HG03064 (cell line): ENCODE results near the gene NOL4L.

Source experiments
- ATAC-seq: cut with Tn5 transposase; IDR thresholded peaks from one replicate; pipeline ENCODE4 v1.9.1; 2021; ENCODE audit warnings: low read depth; ENCODE audit not compliant: unreplicated experiment

The NOL4L gene

DNA sequence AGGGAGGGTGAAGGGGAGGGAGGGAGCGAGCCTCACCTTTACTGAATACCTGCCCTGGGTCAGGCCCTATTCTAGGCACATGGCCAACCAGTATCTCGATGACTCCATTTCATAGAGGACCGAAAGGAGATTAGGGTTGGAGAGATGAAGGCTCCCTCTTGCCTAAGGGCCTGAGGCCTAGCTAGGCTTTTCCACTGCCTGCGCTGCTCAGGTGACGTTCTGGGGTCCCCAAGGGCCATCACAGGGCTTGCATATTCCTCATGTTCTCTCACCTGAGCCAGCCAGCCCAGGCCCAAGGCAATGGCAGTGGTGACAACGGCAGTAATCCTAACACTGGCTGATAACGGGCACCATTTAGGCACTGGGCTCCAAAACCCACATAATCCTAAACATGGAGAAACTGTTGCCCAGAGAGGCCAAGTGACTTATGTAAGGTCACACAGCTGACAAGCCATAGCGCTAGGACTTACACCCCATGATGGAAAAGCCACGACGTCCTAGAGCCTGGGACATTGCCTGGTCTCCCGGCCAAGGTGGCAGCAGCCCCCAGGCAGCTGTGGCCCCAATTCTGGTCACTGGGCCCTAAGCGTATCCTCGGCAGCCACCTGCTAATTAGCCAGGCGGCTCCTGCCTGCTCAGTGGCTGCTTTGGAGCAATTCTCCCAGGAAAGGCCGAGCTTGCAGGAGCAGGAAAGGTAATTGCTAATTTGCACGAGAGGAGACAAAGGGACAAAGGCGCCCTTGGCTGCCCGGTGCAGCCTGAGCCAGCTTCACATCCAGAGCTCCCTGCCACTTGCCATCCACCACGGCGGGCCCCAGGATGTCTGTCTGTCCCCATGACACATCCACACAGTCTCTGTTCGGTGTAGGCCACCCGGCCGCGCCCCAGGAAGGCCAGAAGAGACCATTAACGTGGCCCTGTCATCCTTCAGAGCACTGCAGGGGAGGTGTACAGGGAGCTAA is 21.5 kb downstream of the NOL4L start:
- no peak for ATAC-seq

DNA sequence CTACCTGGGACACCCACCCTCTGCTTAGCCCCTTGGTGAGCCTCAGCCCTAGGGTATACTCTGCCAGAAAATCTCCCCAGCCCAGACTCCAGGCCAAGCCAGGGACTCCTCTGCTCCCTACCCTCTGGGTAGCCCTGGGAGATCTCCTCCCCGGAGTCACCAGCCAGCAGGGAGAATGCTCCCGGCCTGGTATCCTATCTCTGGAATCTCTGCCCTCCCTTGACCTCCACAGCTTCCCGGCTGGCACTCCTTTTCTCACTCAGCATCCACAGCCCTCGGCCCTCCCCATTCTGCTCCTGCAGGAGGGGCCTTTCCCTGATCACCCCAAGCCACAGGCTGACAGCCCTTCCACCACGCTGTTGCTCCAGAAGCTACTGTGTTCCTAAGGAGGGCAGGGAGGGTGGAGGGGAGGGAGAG is 22.6 kb downstream of the NOL4L start:
- ATAC-seq: no peak

DNA sequence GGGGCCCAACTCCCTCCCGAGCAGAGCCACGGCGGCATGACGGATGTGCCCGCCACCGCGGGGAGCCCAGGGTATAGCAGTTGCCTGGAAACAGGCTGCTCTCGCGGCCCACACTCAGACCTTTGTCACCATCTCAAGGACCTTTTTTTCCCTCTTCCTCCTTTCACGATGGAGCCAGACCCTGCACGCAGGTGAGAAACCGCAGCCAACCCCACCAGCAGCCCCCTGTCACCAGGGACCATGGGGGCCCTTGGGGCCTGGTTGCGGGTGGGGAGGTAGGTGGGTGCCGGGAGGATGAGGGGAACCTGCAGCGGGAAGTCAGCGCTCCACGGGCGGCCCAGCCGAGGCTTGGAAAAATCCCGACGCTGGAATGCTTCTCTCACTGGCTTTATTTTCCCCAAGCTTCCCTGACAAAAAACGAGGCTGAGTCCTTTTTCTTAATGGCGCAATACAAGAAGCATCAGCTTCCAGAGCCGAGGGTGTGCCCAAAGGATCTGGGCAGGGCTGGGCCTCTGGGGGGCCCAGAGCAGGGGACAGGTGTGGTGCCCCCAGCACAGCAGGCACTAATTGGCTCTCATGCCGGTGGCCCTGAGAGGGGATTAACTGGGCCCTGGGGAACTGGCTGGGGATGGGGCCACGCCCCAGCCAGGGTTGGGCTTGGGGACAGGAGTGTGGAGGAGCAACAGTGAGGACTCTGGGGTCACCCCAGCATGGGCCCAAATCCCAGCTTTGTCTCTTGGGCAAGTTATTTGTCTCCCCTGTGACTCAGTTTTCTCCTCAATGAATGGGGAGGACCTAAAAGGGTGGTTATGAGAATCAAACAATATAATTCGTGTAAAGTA is 23.9 kb downstream of the NOL4L start:
- no peak for ATAC-seq

DNA sequence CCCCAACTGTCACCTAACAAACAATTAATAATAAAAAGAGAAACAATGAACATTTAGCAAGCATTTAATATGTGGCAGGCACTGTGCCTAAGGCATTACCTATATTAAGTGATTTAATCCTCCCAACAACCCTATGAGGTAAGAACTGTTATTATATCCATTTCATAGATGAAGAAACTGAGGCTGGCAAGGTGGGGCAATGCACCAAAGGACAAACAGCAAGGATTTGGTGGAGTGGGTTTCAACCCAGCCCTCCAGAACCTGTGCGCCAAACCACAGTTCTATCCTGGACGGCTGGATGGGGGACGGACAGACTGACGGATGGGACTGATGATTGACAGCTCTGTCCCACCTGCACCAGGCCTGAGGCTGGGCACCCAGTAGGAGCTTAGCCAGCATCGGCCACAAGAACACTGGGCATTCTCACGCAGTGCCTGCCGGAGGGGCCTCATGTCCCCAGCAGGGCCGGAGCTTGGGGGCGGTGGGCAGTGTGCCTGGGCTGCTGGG is 24.6 kb downstream of the NOL4L start:
- ATAC-seq: no peak

DNA sequence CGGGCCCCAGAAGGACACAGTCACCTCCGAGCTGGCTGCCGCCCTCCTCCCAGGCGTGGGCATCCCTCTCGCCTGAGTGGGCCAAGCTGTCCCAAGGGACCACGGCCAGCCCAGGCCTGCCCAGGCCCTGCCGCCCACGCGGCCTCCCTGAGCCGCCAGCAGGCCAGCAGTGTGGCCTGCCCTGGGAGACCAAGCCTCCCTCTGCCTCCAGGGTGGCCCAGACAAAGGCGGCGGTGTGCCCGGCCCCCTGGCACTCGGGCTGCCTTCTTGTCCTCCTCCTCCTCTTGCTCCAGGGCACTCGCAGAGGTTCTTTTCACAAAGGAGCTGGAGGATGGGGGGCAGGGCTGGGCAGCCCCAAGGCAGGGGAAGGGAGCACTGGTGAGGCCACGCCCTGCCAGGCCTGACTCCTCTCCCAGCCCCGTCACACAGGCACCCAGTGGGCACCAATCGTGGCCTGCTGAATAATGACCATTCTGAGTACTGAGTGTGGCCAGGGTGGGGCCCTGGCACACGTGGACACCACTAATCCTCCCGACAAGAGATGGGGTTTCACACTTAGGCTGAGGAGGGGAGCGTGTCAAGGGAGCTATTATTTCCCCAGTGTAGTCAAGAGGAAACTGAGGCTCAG is 25.3 kb downstream of the NOL4L start:
- no peak for ATAC-seq

DNA sequence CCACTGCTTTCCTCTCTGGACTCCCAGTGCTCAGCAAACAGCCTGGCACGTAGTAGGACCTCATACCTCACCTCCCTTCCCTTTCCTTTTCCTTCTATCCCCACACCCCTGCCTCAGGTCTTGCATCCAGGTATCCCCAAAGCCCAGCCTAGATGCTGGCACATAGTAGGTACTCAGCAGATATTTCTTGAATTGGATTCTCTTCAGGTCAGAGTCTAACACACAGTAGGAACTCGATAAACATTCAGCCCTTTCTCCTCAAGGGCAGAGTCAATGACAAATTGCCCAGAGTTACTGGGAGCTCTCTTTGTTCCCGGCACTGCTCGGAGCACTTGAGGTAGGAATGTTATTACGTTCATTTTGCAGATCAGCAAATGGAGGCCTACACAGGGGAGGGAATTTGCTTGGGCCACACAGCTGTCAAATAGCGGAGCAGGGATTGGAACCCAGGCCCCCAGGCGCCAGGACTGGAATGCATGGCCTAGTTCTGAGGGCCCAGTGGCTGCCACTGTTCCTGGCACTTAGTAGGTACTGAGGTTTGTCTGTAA is 25.9 kb downstream of the NOL4L start:
- ATAC-seq: no peak

DNA sequence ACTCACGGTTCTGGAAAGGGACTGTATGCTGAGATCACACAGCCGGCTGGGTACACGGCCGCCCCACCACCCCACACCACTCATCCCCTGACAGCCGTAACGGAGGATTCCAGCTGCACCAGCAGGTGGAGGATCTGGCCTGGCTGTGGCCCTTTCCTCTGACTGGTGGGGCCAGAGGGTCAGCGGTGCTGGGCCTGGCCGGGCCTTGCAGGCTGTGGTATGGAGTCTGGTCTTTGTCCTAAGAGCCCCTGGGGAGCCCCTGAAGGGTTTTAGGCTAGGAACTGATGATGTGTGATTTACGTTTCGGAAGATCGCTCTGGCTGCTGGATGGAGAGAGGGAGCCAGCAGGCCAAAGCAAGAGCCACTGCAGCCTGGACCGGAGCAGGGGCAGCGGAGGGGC is 26.6 kb downstream of the NOL4L start:
- ATAC-seq: no peak

DNA sequence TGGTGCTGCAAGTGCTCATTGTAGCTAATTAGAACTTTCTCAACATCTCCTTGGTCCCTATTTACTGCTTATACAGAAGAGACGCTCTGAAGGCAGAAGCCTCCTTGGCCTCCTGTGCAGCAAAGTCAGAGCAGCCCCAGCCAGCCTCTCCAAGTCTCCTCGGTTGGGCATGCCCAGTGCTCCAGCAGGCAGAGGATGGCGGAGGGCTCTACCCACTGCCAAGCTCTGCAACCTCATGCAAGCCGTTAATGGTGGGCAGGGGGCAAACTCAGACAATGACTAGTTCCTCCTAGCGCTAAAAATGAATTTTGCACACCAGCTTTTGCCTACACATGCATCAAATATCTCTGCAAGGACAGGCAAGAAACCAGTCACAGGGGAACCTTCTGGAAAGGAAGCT is 27.8 kb downstream of the NOL4L start:
- ATAC-seq: no peak

DNA sequence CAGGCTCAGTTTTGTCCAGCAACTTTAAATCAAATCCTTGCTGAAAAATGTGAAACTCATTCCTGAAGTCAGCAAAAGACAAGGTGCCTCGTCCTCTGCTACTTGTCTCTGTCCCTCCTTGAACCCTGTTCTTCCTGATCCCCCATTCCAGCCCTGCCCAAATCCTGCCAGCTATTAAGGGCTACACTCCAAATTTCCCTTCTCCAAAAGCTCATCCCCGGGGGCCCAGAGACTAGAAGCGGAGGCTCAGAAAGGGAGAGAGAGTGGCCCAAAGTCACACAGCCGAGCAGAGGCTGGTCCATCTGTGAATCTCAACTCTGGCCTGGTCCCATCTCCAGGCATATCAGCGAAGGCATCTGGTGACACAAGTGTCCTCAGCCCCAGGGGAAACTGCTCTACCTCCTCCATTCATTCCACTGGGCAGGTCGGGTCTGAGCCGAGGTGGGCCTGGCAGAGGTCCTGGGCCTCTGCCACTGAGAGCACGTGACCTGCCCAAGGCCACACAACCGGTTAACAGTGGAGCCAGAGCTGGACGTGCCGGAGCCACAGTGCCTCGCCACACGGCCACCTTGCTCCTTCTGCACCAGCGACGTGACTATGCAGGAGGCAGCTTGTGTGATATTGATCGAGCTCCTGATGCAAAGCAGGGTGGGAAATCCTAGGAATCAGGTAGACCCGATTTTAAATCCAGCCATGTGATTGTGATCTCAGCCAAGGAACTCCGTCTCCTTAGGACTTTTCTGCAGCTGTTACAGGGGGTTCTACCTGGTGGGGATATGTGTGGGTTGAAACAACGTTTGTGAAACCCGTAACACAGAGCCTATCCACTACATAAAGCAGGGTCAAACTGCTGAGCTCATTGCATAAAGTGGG is 28.6 kb downstream of the NOL4L start:
- no peak for ATAC-seq

DNA sequence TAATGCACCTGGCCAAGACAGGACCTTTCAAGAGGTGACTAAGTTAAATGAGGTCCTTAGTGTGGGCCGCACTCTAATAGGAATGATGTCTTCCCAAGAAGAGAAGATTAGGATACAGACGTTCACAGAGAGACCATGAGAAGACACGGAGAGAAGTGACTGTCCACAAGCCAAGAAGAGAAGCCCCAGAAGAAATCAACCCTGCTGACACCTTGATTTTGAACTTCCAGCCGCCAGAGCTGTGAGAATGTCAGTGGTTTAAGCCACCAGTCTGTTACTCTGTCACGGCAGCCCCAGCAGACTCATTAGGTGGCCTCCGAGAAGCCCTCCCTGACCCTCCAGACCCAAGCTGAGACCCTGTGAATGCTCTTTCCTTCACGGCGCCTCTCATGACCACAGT is 29.5 kb downstream of the NOL4L start:
- ATAC-seq: no peak

DNA sequence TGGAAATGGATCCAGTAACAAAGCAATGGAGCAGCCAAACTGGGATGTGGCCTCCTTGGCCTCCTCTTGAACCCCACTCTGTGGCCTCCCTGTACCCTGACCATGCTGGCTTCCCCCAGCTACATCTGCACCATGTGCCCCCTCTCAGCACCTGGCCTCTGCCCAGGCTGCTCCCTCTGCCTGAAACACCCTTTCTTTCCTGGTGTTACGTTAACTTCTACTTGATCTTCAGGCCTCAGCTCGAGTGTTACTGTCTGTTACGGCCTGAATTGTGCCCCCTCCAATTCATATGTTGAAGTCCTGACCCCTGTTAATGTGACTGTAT is 30.2 kb downstream of the NOL4L start:
- no peak for ATAC-seq

DNA sequence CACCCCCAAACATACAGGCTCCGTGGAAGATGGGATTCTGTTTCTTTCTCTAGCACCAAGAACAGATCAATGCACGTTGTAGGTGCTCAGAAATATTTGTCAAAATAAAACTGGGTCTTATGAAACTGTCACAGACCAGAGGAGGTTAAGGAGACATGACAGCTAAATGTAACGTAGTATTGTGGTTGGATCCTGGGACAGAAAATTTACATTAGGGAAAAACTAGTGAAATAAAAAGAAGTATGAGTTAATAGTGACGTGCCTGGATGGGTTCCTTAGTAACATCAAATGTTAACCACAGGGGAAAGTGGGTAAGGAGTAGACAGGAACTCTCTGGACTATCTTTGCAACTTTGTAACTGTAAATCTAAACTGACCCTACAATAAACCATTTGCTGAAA is 31.5 kb downstream of the NOL4L start:
- ATAC-seq: no peak

DNA sequence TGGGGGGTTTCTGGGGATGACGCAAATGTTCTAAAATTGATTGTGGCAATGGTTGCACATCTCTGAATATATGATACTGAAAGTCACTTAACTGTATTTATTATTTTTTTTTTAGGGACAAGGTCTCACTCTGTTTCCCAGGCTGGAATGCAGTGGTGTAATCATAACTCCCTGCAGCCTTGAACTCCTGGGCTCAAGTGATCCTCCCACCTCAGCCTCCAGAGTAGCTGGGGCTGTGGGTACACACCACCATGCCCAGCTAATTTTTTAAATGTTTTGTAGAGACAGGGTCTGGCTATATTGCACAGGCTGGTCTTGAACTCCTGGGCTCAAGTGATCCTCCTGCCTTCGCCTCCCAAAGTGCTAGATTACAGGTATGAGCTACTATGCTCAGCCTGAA is 33.4 kb downstream of the NOL4L start:
- no peak for ATAC-seq

DNA sequence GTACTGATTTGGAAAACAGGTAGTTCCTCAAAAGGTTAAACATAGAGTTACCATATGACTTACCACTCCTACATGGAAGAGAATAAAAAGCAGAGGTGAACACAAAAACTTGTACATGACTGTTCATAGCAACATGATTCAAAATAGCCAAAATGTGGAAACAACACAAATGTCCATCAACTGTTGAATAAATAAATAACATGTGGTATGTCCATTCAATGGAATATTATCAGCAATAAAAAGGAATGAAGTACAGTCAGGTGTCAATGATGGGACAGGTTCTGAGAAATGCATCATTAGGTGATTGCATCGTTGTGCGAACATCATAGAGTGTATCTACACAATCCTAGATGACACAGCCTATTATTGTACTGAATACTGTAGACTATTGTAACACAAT is 35.3 kb downstream of the NOL4L start:
- ATAC-seq: no peak

DNA sequence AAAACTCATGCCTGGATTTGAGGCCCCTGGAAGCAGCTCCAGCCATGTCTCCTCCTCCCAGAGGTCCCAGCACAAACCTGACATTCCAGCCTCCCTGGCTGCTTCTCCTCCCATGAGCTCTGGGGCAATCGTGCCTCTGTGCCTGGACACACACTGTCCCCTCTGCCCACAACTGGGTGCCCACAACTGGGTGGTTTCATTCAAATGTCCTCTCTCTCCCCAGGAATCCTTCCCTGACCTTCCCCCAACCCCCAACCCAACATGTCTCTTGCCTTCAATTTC is 37.4 kb downstream of the NOL4L start:
- ATAC-seq: no peak

DNA sequence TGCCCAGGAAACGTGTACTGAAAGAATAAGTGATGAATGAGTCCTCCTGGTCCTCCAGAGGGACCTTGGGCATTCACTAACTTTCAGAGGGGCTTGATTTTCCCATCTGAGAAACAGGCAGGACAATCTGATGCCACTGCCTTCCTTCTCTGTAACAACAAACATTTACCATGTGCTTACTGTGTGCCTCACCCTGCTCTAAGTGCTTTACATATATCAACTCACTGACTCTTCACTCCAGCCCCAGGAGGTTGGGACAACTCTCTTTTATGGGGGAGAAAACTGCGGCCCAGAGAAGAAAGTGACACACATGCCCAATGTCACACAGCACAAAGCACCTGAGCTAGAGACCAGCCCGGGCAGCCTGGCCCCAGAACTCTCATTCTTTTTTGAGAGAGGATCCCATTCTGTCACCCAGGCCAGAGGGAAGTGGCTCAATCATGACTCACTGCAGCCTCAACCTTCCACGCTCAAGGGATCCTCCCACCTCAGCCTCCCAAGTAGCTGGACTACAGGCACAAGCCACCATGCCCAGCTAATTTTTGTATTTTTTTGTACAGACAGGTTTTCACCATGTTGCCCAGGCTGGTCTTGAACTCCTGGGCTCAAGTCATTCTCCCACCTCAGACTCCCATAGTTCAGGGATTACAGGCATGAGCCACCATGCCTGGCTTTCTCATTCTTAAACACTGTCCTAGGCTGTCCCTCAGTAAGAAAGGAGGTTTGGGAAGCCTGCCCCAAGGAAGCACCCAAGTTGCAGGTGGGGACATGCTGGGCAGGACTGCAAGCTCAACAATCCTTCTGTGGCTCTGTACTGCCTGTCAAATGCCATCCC is 38.0 kb downstream of the NOL4L start:
- no peak for ATAC-seq

DNA sequence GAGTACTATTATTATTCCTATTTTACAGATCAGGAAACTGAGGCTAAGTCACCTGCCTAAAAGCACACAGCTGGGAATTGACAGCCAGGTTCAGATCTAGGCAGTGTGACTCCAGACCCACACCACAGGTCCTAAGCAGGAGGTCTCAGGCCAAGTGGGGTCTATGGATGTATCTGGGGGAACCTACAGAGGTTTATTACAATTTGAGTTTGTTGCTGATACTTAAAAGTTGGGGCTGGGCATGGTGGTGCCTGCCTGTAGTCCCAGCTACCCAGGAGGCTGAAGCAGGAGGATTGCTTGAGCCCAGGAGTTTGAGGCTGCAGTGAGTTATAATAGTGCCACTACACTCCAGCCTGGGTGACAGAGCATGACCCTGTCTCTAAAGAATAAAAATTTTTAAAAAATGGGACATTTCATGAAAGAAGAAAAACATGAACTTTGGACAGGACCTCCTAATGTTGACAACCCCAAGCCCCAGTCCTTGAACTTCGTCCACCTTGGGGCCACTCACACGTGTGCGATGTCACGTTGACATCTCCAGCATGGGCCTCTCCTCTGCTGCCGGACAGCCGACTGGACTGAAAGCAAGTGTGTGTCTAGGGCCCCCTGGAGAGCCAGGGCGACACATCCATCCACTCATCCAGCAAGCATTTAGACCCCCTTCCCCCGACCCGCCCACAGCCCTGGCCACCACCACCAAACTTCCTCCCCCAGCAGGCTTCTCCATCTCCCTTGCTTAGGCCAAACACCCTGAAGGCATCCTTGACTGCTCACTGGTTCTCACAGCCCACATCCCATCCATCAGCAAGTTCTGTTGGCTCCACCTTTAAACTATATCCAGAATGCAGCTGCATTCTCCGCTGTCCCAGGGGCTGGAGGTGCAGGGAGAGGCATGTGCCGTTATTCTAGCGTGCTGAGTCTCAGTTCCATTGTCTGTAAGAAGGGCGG is 40.0 kb downstream of the NOL4L start:
- ATAC-seq: no peak

DNA sequence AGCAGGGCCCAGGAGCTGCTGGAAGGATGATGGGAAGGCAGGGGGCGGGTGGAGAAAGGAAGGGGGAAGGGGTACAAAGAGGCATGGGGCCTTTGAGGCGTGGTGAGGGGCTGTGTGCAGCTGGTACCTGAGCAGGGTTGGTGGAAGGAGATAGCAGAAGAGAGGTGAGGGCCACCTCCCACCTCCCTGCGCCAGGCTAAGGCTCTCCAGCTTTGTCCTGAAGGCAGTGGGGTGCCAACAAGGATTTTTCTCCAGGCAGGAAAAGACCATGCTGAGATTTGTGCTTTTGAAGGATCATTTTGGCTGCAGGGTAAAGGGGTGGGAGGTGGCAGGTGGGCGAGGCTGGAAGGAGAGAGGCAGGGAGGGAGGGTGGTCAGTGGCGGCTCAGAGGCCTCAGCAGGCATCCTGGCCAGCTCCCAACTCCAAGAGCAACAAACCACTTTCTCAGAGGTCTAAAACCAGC is 40.8 kb downstream of the NOL4L start:
- no peak for ATAC-seq
